Activated CD4-positive, alpha-beta T cell treated with anti-CD3 and anti-CD28 coated beads, Interleukin-2, amount 50 U/mL, for 24 hours (primary cell): Measurements from ENCODE around the gene OR6A2.
"Not testable (repeated sequence)": the region's sequence is repeated elsewhere in the genome, so short reads cannot be mapped to it uniquely, and the experiment has no call there.

Source experiments
- DNase-seq, 2 donors: peaks; one replicate each; pipeline ENCODE4 v3.0.0-alpha.2; 2020; ENCODE audit warnings: low read depth in 1 of 2, low spot score in 1 of 2

Gene OR6A2

DNA sequence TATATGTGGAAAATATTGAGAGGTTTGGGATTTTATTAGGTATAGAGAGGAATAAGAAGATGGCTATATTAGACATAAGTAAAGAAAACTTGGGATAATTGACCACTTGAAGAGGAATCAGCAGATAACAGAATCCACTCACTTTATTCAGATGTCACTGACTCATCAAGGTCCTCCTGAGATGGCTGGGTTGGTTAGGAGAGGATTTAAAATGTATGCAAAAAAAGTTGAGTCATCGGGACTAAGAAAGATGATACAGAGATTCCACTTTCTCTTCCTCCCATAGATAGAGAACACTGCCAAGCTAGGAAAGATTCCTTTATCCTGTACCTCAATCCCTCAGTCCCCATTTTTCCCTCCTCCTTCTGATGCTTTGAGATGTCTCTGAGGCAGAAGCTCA, at the start of gene OR6A2:
Gene OR6A2 (minus strand): TSS at position 288 of the 400 bp plus-strand sequence. CDS start 3,981 bp downstream, outside the sequence.
- DNase-seq: no peak

DNA sequence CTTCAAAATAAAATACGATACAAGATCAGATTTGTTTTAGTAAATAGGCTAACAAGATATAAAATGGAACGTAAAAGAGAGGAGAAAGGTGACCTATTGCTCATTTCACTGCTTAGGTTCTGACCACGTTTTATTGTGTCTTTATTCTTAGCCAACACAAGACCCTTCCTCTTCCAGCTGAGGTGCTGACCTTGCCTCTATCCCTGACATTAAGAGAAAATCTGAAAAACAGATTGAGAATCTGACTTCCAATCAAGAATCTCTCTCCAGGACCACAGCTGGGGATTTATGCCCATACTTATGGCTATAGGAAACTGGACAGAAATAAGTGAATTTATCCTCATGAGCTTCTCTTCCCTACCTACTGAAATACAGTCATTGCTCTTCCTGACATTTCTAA, 45.9 kb upstream of the OR6A2 start, which contains the start of gene OR10A5:
Gene OR10A5 (plus strand): TSS at position 301 of the 400 bp plus-strand sequence. CDS start 0 bp downstream, at position 301.
- no peak for DNase-seq

- DNase-seq: no peak
Observed at GRCh38 chr11:6844356-6844755, 44.9 kb upstream of the OR6A2 start.

DNA sequence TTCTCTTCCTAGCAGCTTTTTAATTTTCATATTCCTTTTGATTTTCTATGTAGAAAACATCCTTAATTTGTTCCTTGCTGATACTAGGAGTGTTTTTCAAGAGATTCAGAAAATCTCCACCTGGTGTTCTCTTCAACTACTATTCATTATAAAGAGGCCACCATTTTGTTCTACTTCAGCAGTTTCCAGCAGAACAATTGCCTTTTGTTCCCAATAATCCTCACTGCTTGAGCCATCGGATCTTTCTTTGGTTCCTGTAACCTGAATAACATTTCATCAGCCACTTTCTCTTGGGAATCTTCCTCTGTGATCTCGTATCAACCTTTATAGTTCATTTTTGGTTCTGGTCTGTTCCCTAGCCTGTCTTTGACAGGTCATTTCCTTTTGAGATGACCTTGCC, 44.2 kb upstream of the OR6A2 start:
- no peak for DNase-seq

GRCh38 chr11:6841694-6842093, 42.2 kb upstream of the OR6A2 start:
- no peak for DNase-seq

GRCh38 chr11:6834021-6834420, 34.5 kb upstream of the OR6A2 start:
- no peak for DNase-seq

DNA sequence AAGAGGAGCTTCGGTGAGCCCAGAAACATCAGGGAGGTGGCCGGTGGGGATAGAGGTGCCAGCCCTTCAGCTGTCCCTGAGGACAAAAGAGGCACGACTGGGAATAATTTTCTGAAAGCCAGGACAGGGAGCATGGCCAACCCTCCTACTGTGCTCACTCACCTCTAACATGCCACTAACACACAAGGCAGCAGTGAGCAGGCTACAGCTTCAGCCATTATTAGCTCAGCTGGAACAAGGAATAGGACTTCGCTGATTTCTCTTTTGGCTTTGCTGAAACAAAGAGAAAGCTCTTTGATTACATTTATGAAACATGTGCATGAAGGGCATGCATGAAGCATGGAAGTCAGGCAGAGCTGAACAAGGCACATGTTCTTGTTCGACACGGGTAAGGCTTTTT, 33.9 kb upstream of the OR6A2 start:
- no peak for DNase-seq

DNA sequence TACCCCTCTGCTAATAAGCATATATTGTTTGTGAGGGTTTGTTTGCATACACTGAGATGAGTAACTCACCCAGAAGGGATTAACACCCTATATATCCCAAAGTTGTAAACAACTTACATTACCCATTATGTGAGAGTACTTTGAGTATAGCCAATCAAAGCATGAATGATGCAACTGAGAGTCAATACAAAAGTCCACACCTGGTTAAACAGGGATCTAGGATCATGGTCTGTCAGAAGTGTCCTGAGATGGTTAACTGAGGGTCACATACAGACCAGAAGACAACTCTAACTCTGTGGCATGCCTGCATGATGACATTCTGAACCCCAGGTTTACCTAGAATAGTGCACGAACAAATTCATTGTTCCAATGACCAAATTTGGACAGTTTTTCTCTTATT, 28.6 kb upstream of the OR6A2 start:
- DNase-seq: no peak

- no peak for DNase-seq
Observed at GRCh38 chr11:6825231-6825744, 25.8 kb upstream of the OR6A2 start.

DNA sequence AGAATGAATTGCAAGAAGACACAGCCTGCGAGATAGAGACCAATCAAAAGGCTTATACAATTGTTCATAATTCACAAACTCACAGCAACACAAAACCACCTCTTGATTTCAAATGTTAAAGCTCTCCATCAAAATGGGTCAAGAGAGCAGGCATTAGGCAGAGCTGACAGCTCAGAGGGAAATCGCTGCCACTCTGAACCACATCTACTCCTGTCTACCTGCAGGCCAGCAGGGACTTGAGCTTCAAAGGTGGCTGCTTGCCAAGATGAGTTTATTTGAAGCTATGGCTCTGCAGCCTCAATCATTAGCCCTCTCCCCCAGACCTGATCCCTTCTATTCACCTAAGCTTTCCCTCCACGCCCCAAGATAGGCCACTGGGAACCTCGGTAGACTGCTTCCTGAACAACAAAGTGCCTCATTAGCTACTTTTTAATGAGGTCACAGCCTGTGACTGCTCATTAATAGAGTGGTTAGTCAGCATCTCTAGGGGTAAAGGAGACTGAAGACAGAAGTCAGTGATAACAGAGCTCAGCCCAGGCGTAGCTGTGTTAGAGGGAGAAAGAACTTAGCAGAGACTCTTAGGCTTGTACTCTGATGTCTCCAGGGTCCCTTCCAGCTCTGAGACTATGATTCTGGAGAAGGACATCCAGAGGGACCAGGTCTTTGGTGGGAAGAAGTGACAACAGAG, 24.8 kb upstream of the OR6A2 start:
- DNase-seq: no peak

DNA sequence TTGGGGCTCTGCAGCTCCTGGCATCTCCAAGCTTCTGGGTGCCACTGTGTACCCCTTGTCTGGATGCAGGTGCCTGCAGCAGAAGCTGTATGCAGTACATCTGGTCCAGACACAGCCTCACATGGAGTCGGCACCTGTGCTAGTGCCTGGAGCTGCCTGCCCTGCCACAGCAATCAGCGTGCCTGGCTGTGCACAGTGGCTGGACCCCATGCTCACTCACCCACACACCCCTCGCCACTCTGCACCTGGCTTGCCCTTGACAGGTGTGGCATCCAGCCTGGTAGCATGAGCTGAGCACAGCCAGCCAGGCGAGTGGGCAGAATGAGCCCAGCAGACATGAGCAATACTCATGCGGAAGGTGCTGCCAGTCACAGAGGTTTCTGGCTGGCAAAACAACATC, 19.5 kb upstream of the OR6A2 start:
- DNase-seq: no peak

GRCh38 chr11:6817694-6818093, 18.2 kb upstream of the OR6A2 start:
- no peak for DNase-seq

- no peak for DNase-seq
Observed at GRCh38 chr11:6813656-6814055, 14.2 kb upstream of the OR6A2 start.

DNA sequence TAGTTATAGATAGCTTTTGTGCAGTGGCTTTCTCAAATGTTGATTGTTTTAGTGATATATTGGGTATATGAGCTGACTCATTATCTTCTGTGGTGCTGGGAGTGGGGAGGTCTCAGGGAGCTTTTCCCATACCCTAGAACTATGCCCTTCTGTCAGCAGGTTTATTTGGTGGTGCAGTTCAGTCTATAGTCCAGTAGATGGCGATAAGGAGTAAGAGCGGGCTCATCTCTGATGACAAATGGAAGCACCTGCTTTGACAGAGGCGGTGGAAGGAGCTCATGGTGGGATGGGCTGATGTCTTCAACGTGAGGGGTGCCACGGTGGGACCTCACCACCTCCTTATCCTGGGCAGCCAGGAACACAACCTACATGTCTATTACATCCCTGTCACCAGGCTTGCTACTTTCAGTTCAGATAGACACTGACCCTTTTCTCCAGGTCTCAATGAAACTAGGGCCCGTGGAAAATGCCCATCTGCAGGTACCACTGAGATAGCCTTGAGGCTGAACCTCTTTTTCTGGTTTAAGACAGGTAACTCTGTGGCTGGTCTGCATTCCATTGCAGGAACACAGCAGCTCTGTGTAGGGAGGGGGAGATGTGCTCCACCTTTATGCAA, 13.0 kb upstream of the OR6A2 start:
- peak in 1 of 2 donors; percentile 25 for DNase-seq

DNA sequence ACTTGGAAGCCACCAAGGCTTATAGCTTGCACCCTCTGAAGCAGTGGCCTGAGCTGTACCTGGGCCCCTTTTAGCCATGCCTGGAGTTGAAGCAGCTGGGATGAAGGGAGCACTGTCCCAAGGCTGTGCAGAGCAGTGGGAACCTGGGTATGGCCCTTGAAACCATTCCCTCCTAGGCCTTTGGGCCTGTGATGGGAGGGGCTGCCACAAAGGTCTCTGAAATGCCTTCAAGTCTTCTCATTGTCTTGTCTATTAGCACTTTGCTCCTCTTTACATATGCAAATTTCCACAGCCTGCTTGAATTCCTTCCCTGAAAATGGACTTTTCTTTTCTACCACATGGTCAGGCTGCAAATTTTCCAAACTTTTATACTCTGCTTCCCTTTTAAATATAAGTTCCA, 1.6 kb upstream of the OR6A2 start:
- not testable (repeated sequence) for DNase-seq

- DNase-seq: no peak
Observed at GRCh38 chr11:6794639-6795038, 4.8 kb downstream of the OR6A2 start.

DNA sequence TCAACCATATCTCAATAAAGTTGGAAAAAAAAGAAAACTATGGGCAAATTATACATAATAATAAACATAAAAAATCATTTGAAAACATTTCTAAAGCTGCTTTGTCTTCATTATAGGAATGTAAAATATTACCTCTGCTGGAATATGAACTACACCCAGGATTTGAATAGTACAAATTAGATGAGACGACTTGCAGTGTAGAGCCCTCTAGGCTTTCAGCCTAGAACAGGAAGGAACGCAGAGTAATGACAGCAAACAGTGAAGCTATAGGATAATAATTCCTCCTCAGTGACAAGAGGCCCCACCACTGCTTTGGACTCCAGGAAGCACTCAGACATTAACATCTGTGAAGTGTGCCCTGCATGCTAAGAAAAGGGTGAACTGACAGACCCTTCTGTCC, 8.9 kb downstream of the OR6A2 start:
- no peak for DNase-seq

DNA sequence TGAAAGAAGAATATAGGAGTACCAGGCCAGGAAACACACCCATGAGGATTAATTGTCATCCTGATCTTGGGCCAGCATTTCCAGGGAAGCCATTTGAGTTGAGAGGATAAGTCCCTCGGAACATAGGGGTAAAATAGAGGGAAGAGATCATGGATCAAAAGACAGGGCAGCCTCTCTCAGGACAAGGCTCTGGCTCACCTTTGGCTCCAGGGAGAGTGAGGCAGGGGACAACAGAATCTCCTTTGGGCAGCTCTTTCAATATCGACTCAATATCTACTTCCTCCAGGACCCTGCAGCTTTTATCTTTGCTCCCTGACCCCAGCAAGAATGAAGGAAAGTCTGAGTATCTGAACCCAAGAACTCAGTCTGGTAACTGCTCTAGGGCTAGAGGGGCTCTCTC, 16.8 kb downstream of the OR6A2 start, which contains the start of gene OR2AG1:
Gene OR2AG1 (plus strand): TSS at position 301 of the 400 bp plus-strand sequence. CDS start 2,018 bp downstream, outside the sequence.
- no peak for DNase-seq

- DNase-seq: no peak
Observed at GRCh38 chr11:6780829-6781228, 18.7 kb downstream of the OR6A2 start.

DNA sequence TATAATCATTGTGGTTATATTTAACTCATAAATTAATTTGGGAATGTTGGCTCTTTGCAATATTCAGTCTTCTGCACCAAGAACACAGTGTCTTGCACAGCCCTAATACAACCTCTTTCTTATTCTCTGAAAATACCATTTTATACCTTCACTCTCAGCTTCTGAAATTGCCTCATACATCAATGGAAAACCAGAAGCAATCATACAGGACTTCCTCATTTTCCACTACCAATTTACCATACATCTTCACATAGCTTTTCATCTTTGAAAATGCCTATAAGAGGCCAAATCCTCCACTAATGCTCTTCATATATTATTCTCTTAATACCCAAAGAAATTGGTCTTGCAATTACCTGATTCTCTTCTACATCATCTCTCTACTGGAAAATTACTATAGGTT, 21.0 kb downstream of the OR6A2 start:
- no peak for DNase-seq

DNA sequence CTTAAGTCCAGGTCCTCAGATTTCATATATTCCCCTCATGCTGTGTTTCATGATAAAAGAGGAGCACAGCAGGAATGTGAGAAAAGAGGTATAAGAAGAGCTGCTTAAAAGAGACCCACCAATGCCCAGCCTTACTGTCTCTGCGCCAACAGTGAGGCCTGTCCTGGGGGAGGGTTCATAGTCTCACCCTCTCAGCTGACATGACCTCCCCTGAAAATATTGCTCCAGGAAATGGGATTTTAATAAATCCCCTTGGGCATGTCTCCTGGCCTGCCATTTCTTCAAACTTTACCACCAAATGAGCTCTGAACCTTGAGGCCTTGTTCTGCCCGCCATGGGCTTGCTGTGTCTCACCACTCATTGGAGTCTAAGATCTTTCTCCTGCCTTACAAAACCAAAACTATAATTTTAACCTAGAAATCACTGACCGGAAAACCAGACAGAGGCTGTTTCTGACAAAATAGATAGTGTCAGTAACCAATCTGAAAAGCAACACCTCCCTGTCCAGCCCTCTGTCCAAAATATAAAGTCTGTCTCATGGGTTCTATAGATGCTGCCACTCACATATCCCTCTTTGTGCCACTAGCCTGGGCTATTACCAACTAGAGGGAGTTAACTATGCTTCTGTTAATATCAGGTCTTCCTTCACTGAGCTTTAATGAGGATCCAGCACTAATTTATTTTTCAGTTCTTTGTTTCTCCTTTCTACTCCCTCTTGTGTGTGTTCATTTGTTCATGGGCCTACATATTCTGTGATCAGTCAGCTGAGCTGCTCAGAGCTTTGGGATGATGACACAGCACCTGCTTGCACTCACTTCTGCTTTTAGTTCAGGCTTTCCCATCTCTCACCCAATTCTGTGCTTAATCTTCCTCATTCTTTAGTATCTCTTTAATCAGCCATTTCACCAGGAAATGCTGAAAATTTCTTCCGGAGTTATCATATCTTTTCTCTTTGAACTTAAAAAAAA, 27.3 kb downstream of the OR6A2 start, which contains the start of gene OR2AG2:
Gene OR2AG2 (minus strand): TSS at position 51 of the 968 bp plus-strand sequence. CDS start 3,019 bp downstream, outside the sequence.
- DNase-seq: no peak
